ENCODE data around the gene SAMD10.

DNA sequence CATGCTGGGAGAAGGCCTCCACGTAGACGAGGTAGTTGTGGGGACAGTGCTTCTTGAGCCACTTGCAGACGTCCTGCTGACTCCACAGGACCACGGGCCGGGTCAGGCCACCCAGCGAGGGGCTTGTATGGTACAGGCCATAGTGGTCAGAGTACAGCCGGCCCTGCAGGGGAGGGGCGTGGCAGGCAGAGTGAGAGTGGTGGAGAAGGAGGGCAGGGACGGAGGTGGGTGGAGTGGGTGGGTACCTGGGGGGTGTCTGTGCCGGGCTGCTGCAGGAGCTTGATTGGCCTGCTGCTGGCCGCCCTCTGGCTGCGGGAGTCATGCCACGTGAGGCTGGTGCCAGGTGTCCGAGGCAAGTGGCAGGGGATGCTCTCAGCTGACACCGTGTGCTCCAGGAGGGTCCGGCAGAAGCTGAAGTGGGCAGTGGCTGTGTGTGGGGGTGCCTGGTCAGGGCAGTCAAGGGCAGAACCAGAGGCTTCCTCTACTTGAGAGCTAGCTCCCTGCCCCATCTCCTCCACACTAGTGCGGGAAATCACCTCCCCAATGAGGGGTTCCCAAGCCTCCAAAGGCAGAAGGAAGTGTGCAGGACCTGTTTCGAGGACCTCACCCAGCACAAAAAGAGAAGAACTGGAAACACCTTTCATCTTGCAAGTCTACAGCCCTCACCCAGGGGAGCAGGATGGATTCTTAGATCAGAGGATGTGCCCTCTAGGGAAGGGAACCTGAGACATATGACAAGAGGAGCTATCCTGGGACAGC, 2.3 kb downstream of the SAMD10 start:
- TF ChIP-seq, protein P1, sequence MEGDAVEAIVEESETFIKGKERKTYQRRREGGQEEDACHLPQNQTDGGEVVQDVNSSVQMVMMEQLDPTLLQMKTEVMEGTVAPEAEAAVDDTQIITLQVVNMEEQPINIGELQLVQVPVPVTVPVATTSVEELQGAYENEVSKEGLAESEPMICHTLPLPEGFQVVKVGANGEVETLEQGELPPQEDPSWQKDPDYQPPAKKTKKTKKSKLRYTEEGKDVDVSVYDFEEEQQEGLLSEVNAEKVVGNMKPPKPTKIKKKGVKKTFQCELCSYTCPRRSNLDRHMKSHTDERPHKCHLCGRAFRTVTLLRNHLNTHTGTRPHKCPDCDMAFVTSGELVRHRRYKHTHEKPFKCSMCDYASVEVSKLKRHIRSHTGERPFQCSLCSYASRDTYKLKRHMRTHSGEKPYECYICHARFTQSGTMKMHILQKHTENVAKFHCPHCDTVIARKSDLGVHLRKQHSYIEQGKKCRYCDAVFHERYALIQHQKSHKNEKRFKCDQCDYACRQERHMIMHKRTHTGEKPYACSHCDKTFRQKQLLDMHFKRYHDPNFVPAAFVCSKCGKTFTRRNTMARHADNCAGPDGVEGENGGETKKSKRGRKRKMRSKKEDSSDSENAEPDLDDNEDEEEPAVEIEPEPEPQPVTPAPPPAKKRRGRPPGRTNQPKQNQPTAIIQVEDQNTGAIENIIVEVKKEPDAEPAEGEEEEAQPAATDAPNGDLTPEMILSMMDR (IDR thresholded peaks at IDR 0.05), result no peak
- TF ChIP-seq, protein P2, sequence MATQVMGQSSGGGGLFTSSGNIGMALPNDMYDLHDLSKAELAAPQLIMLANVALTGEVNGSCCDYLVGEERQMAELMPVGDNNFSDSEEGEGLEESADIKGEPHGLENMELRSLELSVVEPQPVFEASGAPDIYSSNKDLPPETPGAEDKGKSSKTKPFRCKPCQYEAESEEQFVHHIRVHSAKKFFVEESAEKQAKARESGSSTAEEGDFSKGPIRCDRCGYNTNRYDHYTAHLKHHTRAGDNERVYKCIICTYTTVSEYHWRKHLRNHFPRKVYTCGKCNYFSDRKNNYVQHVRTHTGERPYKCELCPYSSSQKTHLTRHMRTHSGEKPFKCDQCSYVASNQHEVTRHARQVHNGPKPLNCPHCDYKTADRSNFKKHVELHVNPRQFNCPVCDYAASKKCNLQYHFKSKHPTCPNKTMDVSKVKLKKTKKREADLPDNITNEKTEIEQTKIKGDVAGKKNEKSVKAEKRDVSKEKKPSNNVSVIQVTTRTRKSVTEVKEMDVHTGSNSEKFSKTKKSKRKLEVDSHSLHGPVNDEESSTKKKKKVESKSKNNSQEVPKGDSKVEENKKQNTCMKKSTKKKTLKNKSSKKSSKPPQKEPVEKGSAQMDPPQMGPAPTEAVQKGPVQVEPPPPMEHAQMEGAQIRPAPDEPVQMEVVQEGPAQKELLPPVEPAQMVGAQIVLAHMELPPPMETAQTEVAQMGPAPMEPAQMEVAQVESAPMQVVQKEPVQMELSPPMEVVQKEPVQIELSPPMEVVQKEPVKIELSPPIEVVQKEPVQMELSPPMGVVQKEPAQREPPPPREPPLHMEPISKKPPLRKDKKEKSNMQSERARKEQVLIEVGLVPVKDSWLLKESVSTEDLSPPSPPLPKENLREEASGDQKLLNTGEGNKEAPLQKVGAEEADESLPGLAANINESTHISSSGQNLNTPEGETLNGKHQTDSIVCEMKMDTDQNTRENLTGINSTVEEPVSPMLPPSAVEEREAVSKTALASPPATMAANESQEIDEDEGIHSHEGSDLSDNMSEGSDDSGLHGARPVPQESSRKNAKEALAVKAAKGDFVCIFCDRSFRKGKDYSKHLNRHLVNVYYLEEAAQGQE (IDR thresholded peaks at IDR 0.05; ENCODE audit: insufficient read depth in 1 of 2, low read depth in 2 of 2, low read length in 1 of 2), result no peak
- TF ChIP-seq POLR2AphosphoS5 (IDR thresholded peaks at IDR 0.05; ENCODE audit: low read depth, low read length) (no peak), SIN3A (IDR thresholded peaks at IDR 0.05; ENCODE audit: borderline replicate concordance, insufficient read depth, low read depth, low read length) (no peak), TCF7L2 (IDR thresholded peaks at IDR 0.05; ENCODE audit: low read depth, low read length) (no peak)
